CD4-positive, CD25-positive, alpha-beta regulatory T cell (primary cell): ENCODE results near the gene ARMC5. TPM values are rescaled to one million over a fixed set of nuclear protein-coding genes. Genes with fewer than 3 reads are reported as not detected.

Source experiments
- ATAC-seq, 2 donors: fragments of 150-1000 bp; cut with Tn5 transposase; one replicate each; pipeline ENCODE4 v1.10.0; 2021; ENCODE audit warnings: low read depth in 2 of 2, moderate number of reproducible peaks in 2 of 2, moderate library complexity in 1 of 2
- DNase-seq, 3 donors: peaks; one replicate each; pipeline versions ENCODE4 v3.0.0 to v3.0.0-alpha.2; 2012 to 2022; ENCODE audit warnings: mixed read lengths in 1 of 3
- H3K27ac ChIP-seq: one replicate; pipeline ENCODE4 v1.7.0; 2013; ENCODE audit warnings: mild to moderate bottlenecking, low read length; ENCODE audit not compliant: insufficient read depth, poor library complexity, severe bottlenecking
- H3K27me3 ChIP-seq: one replicate; pipeline ENCODE4 v1.7.0; 2013; ENCODE audit warnings: low read length; ENCODE audit not compliant: control insufficient read depth, insufficient read depth
- H3K36me3 ChIP-seq: one replicate; pipeline ENCODE4 v1.7.0; 2013; ENCODE audit warnings: mild to moderate bottlenecking, low read length, moderate library complexity; ENCODE audit not compliant: control insufficient read depth, insufficient read depth
- H3K4me1 ChIP-seq: 2 replicates; pipeline ENCODE4 v1.7.0; 2013; ENCODE audit warnings: mild to moderate bottlenecking, low read length; ENCODE audit not compliant: insufficient read depth, control insufficient read depth, poor library complexity, severe bottlenecking
- H3K4me3 ChIP-seq: one replicate; pipeline ENCODE4 v1.7.0; 2013; ENCODE audit warnings: low read depth, mild to moderate bottlenecking, low read length, moderate library complexity
- H3K9me3 ChIP-seq, 2 experiments: 1 replicate in 1 of 2; 2 replicates in 1 of 2; pipeline ENCODE4 v1.7.0; 2013; ENCODE audit warnings: low read length in 2 of 2, mild to moderate bottlenecking in 1 of 2, moderate library complexity in 1 of 2; ENCODE audit not compliant: control insufficient read depth in 2 of 2
- H3K27ac Mint-ChIP-seq, 3 donors: one replicate each; pipeline ENCODE4 v1.8.0; 2020 to 2022; ENCODE audit warnings: mild to moderate bottlenecking in 3 of 3, mixed read lengths in 3 of 3, moderate library complexity in 2 of 3
- H3K27me3 Mint-ChIP-seq: one replicate; pipeline ENCODE4 v1.8.0; 2022; ENCODE audit warnings: mild to moderate bottlenecking, mixed read lengths
- H3K36me3 Mint-ChIP-seq: one replicate; pipeline ENCODE4 v1.8.0; 2020; ENCODE audit warnings: mixed read lengths
- H3K4me1 Mint-ChIP-seq, 4 donors: one replicate each; pipeline ENCODE4 v1.8.0; 2020 to 2022; ENCODE audit warnings: mixed read lengths in 4 of 4, mild to moderate bottlenecking in 1 of 4
- H3K4me3 Mint-ChIP-seq, 4 donors: one replicate each; pipeline ENCODE4 v1.8.0; 2020 to 2022; ENCODE audit warnings: mild to moderate bottlenecking in 4 of 4, mixed read lengths in 4 of 4, moderate library complexity in 3 of 4
- H3K9me3 Mint-ChIP-seq, 7 donors: one replicate each; pipeline ENCODE4 v1.8.0; 2020 to 2022; ENCODE audit warnings: mixed read lengths in 7 of 7, mild to moderate bottlenecking in 3 of 7, moderate library complexity in 2 of 7
- polyA plus RNA-seq, 4 donors: library from polyadenylated mRNA; unstranded; fragments of 300-500 nt; fragmentation: Illumina TruSeq; gene quantifications; one replicate each; pipeline ENCODE4 v1.2.3, GENCODE V29; 2021
- total RNA-seq: library from RNA; stranded (reverse); gene quantifications from one replicate; pipeline ENCODE4 v1.2.3, GENCODE V29; 2022

Gene ARMC5
- total and polyA plus RNA-seq, 5 donors from 2014 or later, result 4.0 to 11.4 (median 5.8) TPM

GRCh38 chr16:31513126-31513525 is 53.8 kb downstream of the ARMC5 start:
- Histone ChIP-seq H3K4me3 (no peak overlapping the region), H3K9me3 (no peaks in the 10 kb centered on the region), H3K27ac (no peak overlapping the region), H3K4me1 (peaks cover 15% of the 10 kb centered on the region), H3K27me3 (no peaks in the 10 kb centered on the region), H3K36me3 (no peaks in the 10 kb centered on the region)
- H3K27me3 Mint-ChIP-seq, result no peaks in the 10 kb centered on the region
- H3K36me3 Mint-ChIP-seq, result no peaks in the 10 kb centered on the region
- no peak overlapping the region for H3K27ac Mint-ChIP-seq
- H3K4me1 Mint-ChIP-seq, result peaks cover 17 to 28% (median 21%) of the 10 kb centered on the region in 4 donors
- H3K4me3 Mint-ChIP-seq, result no peak overlapping the region
- peaks cover 0 to 2% (median 0%) of the 10 kb centered on the region in 7 donors for H3K9me3 Mint-ChIP-seq
- ATAC-seq, result no peak
- DNase-seq, result no peak

DNA sequence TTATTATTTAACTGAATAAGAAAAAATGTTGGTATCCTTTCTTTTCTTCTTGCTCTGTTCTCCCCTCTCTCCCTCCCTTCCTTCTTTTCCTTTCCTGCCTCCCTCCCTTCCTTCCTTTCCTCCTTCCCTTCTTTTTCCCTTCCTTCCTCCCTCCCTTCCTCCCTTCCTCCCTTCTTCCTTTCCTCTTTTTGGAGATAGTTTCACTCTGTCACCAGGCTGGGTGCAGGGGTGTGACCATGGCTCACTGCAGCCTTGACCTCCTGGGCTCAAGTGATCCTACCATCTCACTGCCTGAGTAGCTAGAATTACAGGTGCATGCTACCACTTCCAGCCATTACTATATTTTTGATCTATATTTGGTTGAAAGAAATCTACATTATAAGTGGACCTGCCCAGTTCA is 54.6 kb downstream of the ARMC5 start:
- H3K9me3 ChIP-seq, result no peaks in the 10 kb centered on the region
- H3K36me3 Mint-ChIP-seq, result no peaks in the 10 kb centered on the region
- no peak for ATAC-seq
- no peak overlapping the region for H3K4me3 ChIP-seq
- H3K36me3 ChIP-seq, result no peaks in the 10 kb centered on the region
- no peak overlapping the region for H3K4me3 Mint-ChIP-seq
- peaks cover 10% of the 10 kb centered on the region for H3K4me1 ChIP-seq
- H3K27me3 ChIP-seq, result no peaks in the 10 kb centered on the region
- H3K27ac Mint-ChIP-seq, result no peak overlapping the region
- DNase-seq, result no peak
- no peak overlapping the region for H3K27ac ChIP-seq
- peaks cover 10 to 22% (median 16%) of the 10 kb centered on the region in 4 donors for H3K4me1 Mint-ChIP-seq
- H3K9me3 Mint-ChIP-seq, result peaks cover 0 to 2% (median 0%) of the 10 kb centered on the region in 7 donors
- H3K27me3 Mint-ChIP-seq, result no peaks in the 10 kb centered on the region

Other genes with a start within 250 kb of the ARMC5 start
- gene TRIM72, start 245.4 kb upstream of the ARMC5 start, total RNA-seq, result 0.20 TPM
- gene TRIM72, start 245.4 kb upstream of the ARMC5 start, polyA plus RNA-seq, result not detected
- gene PYDC1, start 242.4 kb upstream of the ARMC5 start, total RNA-seq, result not detected
- not detected for gene PYDC1, start 242.4 kb upstream of the ARMC5 start, polyA plus RNA-seq
- gene ITGAM, start 199.5 kb upstream of the ARMC5 start, total RNA-seq, result 13.1 TPM
- gene ITGAM, start 199.5 kb upstream of the ARMC5 start, polyA plus RNA-seq, result 1 to 10 TPM in 3 of 4 donors, under 1 TPM in 1; 0.71 to 4.8 (median 1.4) TPM
- gene ITGAX, start 104.3 kb upstream of the ARMC5 start, total RNA-seq, result 1.9 TPM
- under 1 TPM in 1 of 4 donors, not detected in 3; 0.47 TPM for gene ITGAX, start 104.3 kb upstream of the ARMC5 start, polyA plus RNA-seq
- gene ITGAD, start 66.2 kb upstream of the ARMC5 start, total RNA-seq, result not detected
- gene ITGAD, start 66.2 kb upstream of the ARMC5 start, polyA plus RNA-seq, result not detected
- gene COX6A2, start 31.1 kb upstream of the ARMC5 start, total RNA-seq, result not detected
- gene COX6A2, start 31.1 kb upstream of the ARMC5 start, polyA plus RNA-seq, result not detected
- gene ZNF843, start 16.7 kb upstream of the ARMC5 start, total RNA-seq, result 0.12 TPM
- under 1 TPM in 2 of 4 donors, not detected in 2; 0.06 to 0.09 TPM for gene ZNF843, start 16.7 kb upstream of the ARMC5 start, polyA plus RNA-seq
- 1.6 TPM for gene TGFB1I1, start 12.7 kb downstream of the ARMC5 start, total RNA-seq
- 1 to 10 TPM in 2 of 4 donors, under 1 TPM in 2; 0.33 to 5.0 (median 1.5) TPM for gene TGFB1I1, start 12.7 kb downstream of the ARMC5 start, polyA plus RNA-seq
- 3.8 TPM for gene SLC5A2, start 23.6 kb downstream of the ARMC5 start, total RNA-seq
- gene SLC5A2, start 23.6 kb downstream of the ARMC5 start, polyA plus RNA-seq, result 1 to 10 TPM in 3 of 4 donors, under 1 TPM in 1; 0.76 to 2.2 (median 1.4) TPM
- gene RUSF1, start 48.9 kb downstream of the ARMC5 start, total RNA-seq, result 44.7 TPM
- gene RUSF1, start 48.9 kb downstream of the ARMC5 start, polyA plus RNA-seq, result 10 to 100 TPM; 17.9 to 21.9 (median 21.4) TPM
- gene AHSP, start 68.4 kb downstream of the ARMC5 start, total RNA-seq, result not detected
- not detected for gene AHSP, start 68.4 kb downstream of the ARMC5 start, polyA plus RNA-seq